Sciatic nerve (tissue), 2 donors: ENCODE results near the gene FAM81A. TPM values are rescaled to one million over a fixed set of nuclear protein-coding genes. Genes with fewer than 3 reads are reported as not detected.
A peak's percentile ranks its signal among the peaks of the same experiment; 100 is the strongest.
"Not testable (repeated sequence)": the region's sequence is repeated elsewhere in the genome, so short reads cannot be mapped to it uniquely, and the experiment has no call there.

Source experiments
- ATAC-seq: fragments of 200-7000 bp; cut with Tn5 transposase; one replicate; pipeline ENCODE4 v1.9.1; 2020; ENCODE audit warnings: mild to moderate bottlenecking, moderate library complexity
- DNase-seq: peaks from one replicate; pipeline ENCODE4 v3.0.0-alpha.2; 2020; ENCODE audit warnings: low spot score
- intact Hi-C: fragments of 100-400 bp; cut with DNase I; formaldehyde crosslinking; loops from one replicate; pipeline ENCODE4 v1.14.2; 2022
- total RNA-seq: library from RNA; stranded (reverse); fragmentation: NEBNext Ultra II Directional; extraction: Animal tissue kit (Norgen Biotek cat#: 25700); gene quantifications from one replicate; pipeline ENCODE4 v1.2.1, GENCODE V29; 2021
- donor health status: DM: no; HTN: no; CAD: no.
- donor health status: DM: no; HTN: no; CAD: no.

Gene FAM81A
- total RNA-seq, 1 donor from 2014 or later: 18.2 TPM

DNA sequence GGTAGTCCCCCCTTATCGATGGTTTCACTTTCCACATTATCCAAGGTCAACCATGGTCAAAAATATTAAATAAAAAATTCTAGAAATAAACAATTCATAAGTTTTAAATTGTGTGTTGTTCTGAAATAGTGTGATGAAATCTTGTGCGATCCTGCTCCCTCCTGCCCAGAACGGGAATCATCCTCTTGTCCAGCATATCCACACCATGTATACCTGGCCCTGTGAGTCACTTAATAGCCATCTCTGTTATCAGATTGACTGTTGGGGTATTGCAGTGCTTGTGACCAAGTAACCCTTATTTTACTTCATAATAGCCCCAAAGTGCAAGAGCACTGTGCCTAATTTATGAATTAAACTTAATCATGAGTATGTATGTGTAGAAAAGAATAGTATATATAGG, 19.1 kb downstream of the FAM81A start:
- intact Hi-C loops: no loop called here
- ATAC-seq (no peak), DNase-seq (no peak)

DNA sequence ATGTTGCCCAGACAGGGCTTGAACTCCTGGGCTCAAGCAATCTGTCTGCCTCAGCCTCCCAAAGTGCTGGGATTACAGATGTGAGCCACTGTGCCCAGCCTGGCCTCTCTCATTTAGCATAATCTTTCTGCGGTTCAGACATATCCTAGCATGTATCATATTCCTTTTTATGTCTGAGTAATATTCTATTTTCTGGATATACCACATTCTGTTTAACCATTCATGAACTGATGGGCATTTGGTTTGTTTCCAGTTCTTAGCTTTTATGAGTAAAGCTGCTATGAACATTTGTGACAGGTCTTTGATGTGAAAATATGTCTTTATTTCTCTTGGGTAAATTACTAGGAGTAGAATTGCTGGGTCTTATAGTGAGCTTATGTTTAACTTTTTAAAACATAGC, 23.5 kb downstream of the FAM81A start:
- no peak for ATAC-seq
- intact Hi-C loops: no loop called here
- DNase-seq: no peak

DNA sequence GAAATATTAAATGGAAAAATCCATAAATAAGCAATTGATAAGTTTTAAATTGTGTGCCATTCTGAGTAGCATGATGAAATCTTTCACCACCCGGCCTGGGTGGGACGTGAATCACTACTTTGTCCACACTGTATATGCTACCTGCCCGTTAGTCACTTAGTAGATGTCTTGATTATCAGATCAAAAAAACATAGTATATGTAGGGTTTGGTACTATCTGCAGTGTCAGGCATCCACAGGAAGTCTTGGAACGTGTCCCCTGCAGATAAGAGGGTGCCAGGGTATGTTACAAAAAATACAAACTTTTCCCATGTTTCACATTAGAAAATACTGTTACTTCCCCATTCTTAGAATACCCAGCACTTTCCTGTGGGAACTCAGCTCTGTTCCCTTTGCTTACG, 35.2 kb downstream of the FAM81A start:
- ATAC-seq (no peak), DNase-seq (no peak)
- intact Hi-C loops: no loop called here

DNA sequence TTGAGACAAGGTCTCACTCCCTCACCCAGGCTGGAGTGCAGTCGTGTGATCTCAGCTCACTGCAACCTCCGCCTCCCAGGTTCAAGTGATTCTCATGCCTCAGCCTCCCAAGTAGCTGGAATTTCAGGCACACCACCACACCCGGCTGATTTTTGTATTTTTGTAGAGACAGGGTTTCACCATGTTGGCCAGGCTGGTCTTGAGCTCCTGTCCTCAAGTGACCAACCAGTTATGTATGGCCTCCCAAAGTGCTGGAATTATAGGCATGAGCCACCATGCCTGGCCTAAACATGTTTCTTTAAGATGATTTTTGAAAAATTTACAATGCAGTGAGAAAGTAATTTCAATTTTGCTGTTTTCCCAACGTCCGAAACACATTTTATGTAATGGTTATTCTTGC, 37.2 kb downstream of the FAM81A start:
- DNase-seq, intact Hi-C loops, ATAC-seq: not testable (repeated sequence)

DNA sequence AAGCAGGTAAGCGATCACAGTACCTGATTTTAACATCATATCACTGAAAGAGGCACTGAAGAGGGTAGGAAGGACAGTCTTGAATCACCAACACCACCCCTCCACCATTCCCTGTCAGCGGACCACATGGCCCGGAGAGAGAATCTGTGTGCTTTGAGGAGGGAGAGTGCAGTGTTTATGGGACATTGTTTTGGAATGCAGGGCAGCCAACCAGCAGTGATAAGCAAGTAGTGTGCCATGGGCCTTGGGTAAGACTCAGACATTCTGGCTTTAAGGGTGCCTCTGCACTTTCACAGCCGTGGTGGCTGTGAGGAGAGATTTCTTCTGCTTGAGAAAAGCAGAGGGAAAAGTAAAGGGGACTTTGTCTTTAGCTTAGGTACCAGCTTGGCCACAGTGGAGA, 46.4 kb downstream of the FAM81A start:
- DNase-seq: no peak
- no peak for ATAC-seq
- intact Hi-C loops: no loop called here

DNA sequence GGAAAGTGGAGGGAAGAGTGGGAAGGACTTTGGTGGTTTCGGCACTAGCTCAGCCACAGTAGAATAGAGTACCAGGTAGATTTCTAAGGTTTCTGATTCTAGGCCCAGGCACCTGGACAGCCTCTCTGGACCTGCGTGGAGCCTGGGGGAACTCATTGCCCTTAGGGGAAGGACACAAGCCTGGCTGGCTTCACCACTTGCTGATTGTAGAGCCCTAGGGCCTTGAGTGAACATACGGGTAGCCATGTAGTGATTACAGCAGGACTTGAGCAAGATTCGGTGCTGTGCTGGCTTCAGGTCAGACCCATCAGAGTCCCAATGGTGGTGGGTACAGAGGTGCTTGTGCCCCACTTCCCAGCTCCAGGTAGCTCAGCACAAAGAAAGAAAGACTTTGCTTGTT, 47.0 kb downstream of the FAM81A start:
- intact Hi-C loops: no loop called here
- ATAC-seq (no peak), DNase-seq (no peak)

DNA sequence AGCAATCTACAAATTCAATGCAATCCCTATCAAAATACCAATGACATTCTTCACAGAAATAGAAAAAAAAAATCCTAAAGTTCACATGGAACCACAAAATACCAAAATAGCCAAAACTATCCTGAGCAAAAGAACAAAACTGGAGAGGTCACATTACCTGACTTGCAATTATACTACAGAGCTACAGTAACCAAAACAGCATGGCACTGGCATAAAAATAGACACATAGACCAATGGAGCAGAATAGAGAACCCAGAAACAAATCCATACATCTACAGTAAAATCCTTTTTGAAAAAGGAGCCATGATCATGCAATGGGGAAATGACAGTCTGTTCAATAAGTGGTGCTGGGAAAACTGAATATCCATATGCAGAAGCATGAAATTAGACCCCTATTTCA, 51.5 kb downstream of the FAM81A start:
- intact Hi-C loops, ATAC-seq, DNase-seq: not testable (repeated sequence)

DNA sequence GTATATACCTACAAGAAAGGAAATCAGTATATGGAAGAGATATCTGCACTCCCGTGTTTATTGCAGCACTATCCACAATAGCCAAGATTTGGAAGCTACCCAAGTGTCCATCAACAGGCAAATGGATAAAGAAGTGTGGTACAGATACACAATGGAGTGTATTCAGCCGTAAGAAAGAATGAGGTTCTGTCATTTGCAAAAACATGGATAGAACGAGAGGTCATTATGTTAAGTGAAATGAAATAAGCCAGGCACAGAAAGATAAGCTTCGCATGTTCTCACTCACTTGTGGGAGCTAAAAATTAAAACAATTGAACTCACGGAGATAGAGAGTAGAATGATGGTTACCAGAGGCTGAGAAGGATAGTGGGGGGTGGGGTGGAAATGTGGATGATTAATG, 53.1 kb downstream of the FAM81A start:
- intact Hi-C loops: loop anchor here (10.0 kb wide), 1 partner anchor 516 kb away; no protein-coding TSS in a partner anchor
- DNase-seq (no peak), ATAC-seq (no peak)

DNA sequence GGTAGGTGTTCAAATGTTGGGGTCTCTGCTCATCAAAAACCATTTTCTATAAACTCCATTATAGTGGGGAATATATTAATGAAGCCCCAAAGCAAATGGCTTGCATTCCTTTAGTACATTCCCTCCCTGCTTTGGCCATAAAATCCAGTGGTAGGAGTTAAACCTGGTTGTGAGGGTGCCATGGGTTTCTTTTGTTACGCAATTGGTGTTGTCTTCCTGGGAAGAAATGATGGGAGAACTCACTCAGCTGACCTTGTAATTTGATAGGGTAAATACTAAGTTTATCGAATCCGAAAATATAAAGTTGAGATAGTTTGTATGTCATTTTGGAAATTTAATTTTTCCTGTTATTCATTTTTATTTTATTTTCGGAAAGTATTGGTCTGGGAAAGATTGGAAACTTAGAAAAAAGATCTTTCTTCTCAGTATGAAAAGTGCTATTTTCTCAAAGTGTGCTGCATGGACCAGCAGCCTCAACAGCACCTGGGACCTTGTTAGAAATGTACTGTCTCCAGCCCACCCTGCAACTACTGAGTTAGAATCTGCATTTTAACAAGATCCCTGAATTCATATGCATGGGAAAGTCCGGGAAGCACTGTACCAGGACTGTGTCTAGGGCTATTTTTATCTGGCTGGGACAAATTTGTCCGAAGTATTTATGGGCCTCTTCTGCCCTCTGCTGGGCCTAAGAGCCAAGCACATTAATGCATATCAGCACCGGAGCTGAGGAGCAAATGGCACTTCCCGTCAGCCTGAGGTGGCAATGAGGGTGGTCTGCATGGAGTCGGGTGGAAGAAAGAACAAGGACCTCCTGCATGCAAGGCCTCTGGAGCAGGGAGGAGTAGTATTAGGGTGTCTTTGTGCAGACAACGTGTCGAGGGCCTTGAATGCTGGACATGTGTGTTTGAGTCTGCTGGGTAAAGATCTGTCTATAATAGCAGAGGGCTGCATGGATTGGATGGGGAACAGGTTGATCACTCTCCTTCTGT, 54.7 kb downstream of the FAM81A start:
- intact Hi-C loops: loop anchor here (10.0 kb wide), 1 partner anchor 518 kb away; no protein-coding TSS in a partner anchor

DNA sequence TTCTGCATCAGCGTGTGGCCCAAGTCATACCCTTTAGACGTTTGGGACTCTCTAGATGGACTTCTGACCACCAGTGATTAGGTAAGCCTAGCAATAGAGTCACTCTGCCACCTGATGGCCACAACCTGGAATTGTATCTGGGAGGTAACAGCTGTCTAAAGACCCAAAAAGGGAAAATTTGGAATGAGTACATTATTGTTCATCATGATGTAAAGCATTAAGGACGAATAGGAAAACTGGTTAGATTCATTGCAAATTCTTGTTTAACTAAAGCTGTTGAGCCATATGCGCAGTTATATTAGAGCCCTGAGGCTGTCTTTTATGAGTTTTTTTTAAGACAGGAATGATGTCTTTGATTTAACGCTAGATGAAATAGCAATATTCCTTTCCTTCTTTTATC, 63.6 kb downstream of the FAM81A start:
- DNase-seq: no peak
- intact Hi-C loops: no loop called here
- no peak for ATAC-seq

More for the DNA sequence above, 54.7 kb downstream of the FAM81A start:
- ATAC-seq (peak; percentile 96), DNase-seq (peak; percentile 75)

DNA sequence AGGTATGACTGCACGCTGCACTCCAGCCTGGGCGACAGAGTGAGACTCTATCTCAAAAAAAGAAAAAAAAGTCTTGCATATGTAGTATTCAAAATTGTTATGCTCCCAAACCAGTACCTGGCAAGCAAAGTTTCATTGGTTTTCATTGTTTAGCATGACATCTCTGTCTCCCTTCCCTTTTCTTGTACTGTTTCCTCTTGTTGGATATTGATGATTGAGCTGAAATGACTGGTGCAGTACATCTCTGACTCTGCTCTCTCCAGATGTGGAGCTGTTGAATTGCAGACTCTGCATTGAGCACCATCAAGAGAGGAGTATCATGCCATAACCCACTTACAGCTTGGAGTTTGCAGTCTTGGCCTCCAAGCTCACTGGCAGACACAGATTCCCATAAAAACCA, 77.2 kb downstream of the FAM81A start:
- intact Hi-C loops: no loop called here
- ATAC-seq (no peak), DNase-seq (no peak)

DNA sequence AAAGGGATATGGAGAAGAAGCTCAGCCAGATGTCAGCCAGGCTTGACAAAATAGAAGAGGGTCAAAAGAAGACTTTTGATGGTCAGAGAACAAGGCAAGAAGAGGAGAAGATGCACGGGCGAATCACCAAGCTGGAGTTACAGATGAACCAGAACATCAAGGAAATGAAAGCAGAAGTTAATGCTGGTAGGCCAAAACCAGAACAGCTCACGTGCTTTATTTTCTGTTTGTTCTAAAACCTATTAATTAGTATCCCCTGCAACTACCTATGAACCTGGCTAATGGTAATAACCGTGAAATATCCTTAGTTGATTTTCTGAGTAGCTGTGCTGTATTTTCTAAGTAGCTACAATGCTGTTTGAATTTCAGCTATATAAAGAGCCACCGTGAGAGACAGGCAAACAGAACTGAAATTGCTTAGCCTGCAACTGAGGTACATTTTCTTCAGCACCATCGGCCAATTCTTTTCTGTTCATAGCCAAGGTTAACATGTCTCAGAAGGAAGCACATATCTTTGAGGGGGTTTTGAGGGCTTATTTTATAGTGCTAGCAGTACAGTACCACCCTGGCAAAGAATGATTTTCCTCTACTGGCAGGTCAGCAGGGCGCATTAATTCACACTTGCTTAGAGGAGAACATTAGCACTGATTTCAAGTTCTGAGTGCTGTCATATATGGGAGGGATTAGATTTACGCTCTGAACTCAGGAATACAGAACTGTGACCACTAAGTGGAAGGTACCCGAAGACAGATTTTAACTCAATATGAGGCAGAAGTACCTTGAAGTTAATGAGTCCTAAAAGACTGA, 78.9 kb downstream of the FAM81A start:
- intact Hi-C loops: no loop called here
- DNase-seq: no peak
- no peak for ATAC-seq

DNA sequence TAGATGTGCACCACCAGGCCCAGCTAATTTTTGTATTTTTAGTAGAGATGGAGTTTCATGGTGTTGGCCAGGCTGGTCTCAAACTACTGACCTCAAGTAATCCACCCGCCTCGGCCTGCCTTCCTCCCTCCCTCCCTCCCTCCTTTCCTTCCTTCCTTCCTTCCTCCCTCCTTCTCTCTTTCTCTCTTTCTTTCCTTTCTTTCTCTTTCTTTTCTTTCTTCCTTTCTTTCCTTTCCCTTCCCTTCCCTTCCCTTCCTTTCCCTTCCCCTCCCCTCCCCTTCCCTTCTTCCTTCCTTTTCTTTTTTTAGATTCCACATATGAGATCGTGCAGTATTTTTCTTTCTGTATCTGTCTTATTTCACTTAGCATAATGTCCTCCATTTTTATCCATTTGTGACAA, 81.3 kb downstream of the FAM81A start:
- no peak for ATAC-seq

DNA sequence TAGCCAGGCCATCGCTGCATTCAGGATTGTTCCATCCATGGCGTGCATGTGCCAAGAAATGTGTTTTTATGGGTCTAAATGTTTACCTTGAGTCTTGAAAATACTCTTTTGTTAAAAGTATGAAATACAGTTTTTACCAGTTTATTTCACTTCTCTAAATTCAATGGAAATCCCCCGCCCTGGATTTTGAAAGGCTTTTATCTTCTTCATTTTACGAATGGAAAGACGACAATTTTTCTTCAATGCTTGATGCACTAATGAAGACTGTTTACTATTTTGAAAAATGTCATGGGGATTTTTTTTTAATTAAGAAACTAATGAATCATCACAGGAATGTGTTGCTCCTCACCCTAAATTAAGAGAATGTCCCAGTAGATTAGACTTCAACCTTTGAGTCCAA, 83.5 kb downstream of the FAM81A start:
- DNase-seq: no peak
- intact Hi-C loops: no loop called here
- ATAC-seq: no peak

More for the DNA sequence above, 81.3 kb downstream of the FAM81A start:
- DNase-seq: no peak
- intact Hi-C loops: no loop called here

DNA sequence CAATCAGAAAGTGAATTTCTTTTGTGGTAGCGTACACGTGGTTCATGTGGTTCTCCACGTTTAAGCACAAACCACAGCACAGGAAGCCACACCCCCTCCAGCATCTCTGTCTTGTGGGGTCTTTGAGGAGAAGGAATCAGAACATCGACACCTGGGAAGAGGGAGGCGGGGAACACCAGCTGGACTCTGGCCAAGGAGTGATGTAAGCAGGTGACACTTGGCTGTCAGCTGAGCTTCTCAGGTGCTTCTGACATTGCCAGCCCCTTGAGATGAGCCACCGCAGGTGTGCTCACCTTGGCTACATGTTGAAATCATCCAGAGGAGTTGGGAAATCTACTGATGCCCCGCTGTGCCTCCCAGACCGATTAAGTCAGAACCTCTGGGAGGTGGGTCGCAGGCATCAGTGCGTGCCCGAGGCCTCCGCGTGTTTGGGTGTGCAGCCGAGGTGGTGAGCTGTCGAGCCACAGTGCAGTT, 85.0 kb downstream of the FAM81A start:
- intact Hi-C loops: no loop called here
- ATAC-seq (no peak), DNase-seq (no peak)

DNA sequence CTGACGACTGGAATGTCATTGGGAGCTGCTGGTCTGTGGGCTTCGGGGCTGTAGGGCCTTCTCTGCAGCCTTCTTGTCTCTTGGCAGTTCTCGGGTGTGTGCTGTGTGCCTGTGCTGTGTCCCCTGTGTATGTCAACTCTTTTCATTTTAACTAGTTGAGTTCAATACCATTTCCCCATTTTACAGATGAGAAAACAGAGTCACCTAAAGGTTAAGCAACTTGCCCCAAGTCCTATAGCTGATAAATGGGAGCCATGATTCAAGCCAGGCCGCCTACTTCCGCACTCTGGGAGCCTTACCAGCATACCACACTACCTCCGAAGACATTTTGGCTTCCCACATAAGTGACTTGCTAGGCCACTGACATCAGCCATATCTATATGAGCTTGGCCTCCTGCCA, 85.7 kb downstream of the FAM81A start:
- intact Hi-C loops: no loop called here
- DNase-seq (no peak), ATAC-seq (no peak)

DNA sequence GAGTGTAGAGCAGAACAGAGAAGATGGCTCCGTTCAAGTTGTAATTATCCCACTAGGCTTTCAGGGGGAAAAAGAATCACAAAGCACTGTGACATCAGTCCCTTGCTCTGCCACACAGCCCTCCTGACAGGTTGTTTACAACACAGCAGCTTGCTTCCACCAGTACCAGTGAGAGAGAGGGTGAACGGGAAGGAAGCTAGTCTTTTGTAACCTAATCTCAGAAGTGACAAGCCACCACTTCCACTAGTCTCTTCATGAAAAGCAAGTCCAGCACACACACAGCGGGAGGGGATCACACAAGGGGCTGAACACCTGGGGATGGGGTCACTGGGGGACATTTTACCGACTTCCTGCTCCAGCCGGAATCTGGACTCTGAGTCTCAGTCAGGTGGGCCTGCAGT, 86.3 kb downstream of the FAM81A start:
- DNase-seq: no peak
- ATAC-seq: peak; percentile 39
- intact Hi-C loops: no loop called here

DNA sequence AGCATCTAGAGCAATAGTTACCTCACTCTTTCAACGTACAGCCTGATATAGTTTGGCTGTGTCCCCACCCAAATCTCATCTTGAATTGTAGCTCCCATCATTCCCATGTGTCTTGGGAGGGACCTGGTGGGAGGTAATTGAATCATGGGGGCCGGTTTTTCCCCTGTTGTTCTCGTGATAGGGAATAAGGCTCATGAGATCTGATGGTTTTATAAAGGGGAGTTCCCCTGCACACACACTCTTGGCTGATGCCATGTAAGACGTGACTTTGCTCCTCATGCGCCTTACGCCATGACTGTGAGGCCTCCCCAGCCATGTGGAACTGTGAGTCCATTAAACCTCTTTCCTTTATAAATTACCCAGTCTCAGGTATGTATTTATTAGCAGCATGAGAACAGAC, 88.5 kb downstream of the FAM81A start:
- ATAC-seq, DNase-seq, intact Hi-C loops: not testable (repeated sequence)

DNA sequence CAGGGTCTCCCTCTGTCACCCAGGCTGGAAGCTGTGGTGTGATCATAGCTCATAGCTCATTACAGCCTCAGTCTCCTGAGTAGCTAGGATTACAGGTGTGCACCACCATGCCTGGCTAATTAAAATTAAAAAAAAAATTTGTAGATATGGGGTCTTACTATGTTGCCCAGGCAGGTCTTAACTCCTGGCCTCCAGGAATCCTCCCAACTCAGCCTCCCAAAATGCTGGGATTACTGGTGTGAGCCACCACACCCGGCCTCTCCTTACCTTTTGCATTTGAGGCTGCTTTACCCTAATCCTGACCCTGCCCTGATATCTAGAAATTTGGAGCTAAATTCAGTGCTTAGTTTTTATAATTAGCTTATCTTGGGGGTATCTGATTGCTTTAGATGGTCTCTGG, 90.4 kb downstream of the FAM81A start:
- intact Hi-C loops: no loop called here
- no peak for DNase-seq

DNA sequence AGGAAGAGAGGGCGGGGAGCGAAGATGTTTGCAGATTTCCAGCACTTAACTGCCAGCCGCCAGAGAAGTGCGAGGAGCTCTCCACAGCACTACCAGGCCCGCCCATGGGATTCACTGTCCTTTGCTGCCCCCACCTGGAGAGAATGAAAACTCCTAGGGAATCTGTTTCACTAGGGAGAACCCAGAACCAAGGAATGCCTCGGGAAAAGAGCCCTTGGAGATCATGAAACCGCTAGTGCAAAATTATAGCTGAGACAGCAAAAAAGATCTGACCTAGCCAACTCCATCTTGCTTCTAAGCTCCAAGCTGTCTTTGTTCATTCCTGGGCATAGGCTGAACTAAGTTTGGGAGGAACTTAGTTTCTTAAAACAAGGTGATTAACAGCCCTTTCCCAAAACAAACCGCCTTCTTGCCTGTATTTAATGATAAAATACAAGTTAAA, 91.0 kb downstream of the FAM81A start:
- intact Hi-C loops: no loop called here
- ATAC-seq (peak; percentile 95), DNase-seq (peak; percentile 85)

More for the DNA sequence above, 90.4 kb downstream of the FAM81A start:
- no peak for ATAC-seq
